KMS-11 (cell line): ENCODE measurements around the gene OPN3.

Experiments
- H2AFZ ChIP-seq: fragments of 200-600 bp; sonication (generic); 2 replicates; pipeline ENCODE4 v1.6.1; 2016; ENCODE audit warnings: antibody characterized with exemption, mixed run types, low read depth
- H3K27ac ChIP-seq: fragments of 200-600 bp; sonication (generic); 2 replicates; pipeline ENCODE4 v1.6.1; 2016; ENCODE audit warnings: mild to moderate bottlenecking, mixed run types
- H3K27me3 ChIP-seq: fragments of 200-600 bp; sonication (generic); 2 replicates; pipeline ENCODE4 v1.6.1; 2017; ENCODE audit warnings: mild to moderate bottlenecking, low read depth, mixed run types, moderate library complexity; ENCODE audit not compliant: insufficient read depth
- H3K36me3 ChIP-seq: fragments of 200-600 bp; sonication (generic); 2 replicates; pipeline ENCODE4 v1.6.1; 2017; ENCODE audit warnings: mild to moderate bottlenecking, mixed run types; ENCODE audit not compliant: insufficient read depth
- H3K4me1 ChIP-seq: fragments of 200-600 bp; sonication (generic); 2 replicates; pipeline ENCODE4 v1.6.1; 2016; ENCODE audit warnings: mild to moderate bottlenecking, low read depth, mixed run types; ENCODE audit not compliant: poor library complexity, severe bottlenecking
- H3K4me2 ChIP-seq: fragments of 200-600 bp; sonication (generic); 2 replicates; pipeline ENCODE4 v1.7.0; 2016; ENCODE audit warnings: mild to moderate bottlenecking, mixed run types
- H3K4me3 ChIP-seq: fragments of 200-600 bp; sonication (generic); IDR thresholded peaks from 2 replicates; pipeline ENCODE4 v1.6.1; 2017; ENCODE audit warnings: low read depth, low read length, mixed read lengths; ENCODE audit not compliant: insufficient read depth
- H3K79me2 ChIP-seq: fragments of 200-600 bp; sonication (generic); 2 replicates; pipeline ENCODE4 v1.6.1; 2016; ENCODE audit warnings: low read depth, mixed run types; ENCODE audit not compliant: insufficient read depth
- H3K9ac ChIP-seq: fragments of 200-600 bp; sonication (generic); 2 replicates; pipeline ENCODE4 v1.6.1; 2016; ENCODE audit warnings: mild to moderate bottlenecking, mixed run types
- H4K20me1 ChIP-seq: fragments of 200-600 bp; sonication (generic); 2 replicates; pipeline ENCODE4 v1.6.1; 2016; ENCODE audit warnings: mild to moderate bottlenecking, mixed run types; ENCODE audit not compliant: insufficient read depth
- CTCF ChIP-seq: fragments of 200-600 bp; sonication (generic); conservative IDR thresholded peaks from 2 replicates; pipeline ENCODE4 v1.6.1; 2017; ENCODE audit warnings: low read depth, mild to moderate bottlenecking, antibody characterized with exemption, low read length, moderate library complexity, mixed read lengths

The OPN3 gene

GRCh38 chr1:241615043-241615974, 24.9 kb downstream of the OPN3 start:
- Histone ChIP-seq H3K4me2 (no peak overlapping the region), H3K27me3 (no peaks in the 10 kb centered on the region), H4K20me1 (no peaks in the 10 kb centered on the region), H3K4me3 (no peak overlapping the region), H3K79me2 (no peaks in the 10 kb centered on the region), H3K4me1 (peaks cover 37% of the 10 kb centered on the region), H3K36me3 (no peaks in the 10 kb centered on the region), H3K9ac (no peak overlapping the region), H3K27ac (no peak overlapping the region), H2AFZ (no peak overlapping the region)
- no peak for TF ChIP-seq CTCF

DNA sequence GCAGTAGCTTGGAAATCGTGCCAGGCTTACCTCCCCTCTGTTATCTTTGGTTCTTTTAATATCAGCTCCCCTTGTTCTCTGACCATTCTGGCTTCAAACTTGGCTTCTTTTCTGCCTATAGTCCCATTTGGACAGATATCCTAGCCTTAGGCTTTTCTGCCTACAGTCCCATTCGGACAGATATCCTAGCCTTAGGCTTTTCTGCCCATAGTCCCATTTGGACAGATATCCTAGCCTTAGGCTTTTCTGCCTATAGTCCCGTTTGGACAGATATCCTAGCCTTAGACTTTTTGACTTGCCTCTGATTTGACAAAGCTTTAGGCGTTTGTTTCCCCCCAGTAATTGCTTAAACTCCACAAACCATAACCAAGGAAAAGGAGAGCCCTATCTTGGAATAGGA, 25.6 kb downstream of the OPN3 start:
- TF ChIP-seq CTCF: no peak

DNA sequence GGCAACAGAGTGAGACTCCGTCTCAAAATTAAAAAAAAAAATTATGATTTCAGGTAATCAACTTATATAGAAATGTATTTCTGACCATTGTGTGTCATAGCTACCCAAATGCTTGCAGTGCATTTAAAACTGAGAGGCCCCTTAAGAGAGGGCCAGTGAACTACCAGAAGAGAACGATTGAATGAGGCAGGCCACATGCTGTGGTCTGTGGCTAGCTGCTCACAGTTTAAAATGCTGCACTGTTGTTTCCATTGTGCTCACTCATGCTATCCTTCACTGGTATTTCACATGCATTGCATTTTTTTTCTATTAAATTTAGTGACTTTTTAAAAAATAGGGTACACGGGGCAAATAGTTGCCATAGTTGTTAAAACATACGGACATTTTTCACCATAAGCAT, 26.0 kb downstream of the OPN3 start:
- Histone ChIP-seq H2AFZ (no peak overlapping the region), H3K36me3 (no peaks in the 10 kb centered on the region), H3K27me3 (no peaks in the 10 kb centered on the region), H3K4me1 (peaks cover 37% of the 10 kb centered on the region), H3K4me3 (no peak overlapping the region), H3K27ac (peak overlapping the region; percentile 31), H3K79me2 (no peaks in the 10 kb centered on the region), H3K9ac (no peak overlapping the region), H3K4me2 (0 out of 2 replicates have a peak overlapping the region, but pooled peaks have one; percentile 15), H4K20me1 (no peaks in the 10 kb centered on the region)
- no peak for TF ChIP-seq CTCF

More for the DNA sequence above, 25.6 kb downstream of the OPN3 start:
- H3K79me2 ChIP-seq: no peaks in the 10 kb centered on the region
- no peaks in the 10 kb centered on the region for H3K27me3 ChIP-seq
- 0 out of 2 replicates have a peak overlapping the region, but pooled peaks have one; percentile 15 for H3K4me2 ChIP-seq
- H3K4me3 ChIP-seq: no peak overlapping the region
- H3K27ac ChIP-seq: peak overlapping the region; percentile 31
- no peak overlapping the region for H3K9ac ChIP-seq
- no peak overlapping the region for H2AFZ ChIP-seq
- no peaks in the 10 kb centered on the region for H4K20me1 ChIP-seq
- no peaks in the 10 kb centered on the region for H3K36me3 ChIP-seq
- peaks cover 37% of the 10 kb centered on the region for H3K4me1 ChIP-seq

- no peak for TF ChIP-seq CTCF
- H4K20me1 ChIP-seq: no peaks in the 10 kb centered on the region
- no peak overlapping the region for H3K27ac ChIP-seq
- peaks cover 37% of the 10 kb centered on the region for H3K4me1 ChIP-seq
- H3K9ac ChIP-seq: no peak overlapping the region
- no peak overlapping the region for H2AFZ ChIP-seq
- no peak overlapping the region for H3K4me2 ChIP-seq
- H3K4me3 ChIP-seq: no peak overlapping the region
- H3K36me3 ChIP-seq: no peaks in the 10 kb centered on the region
- no peaks in the 10 kb centered on the region for H3K27me3 ChIP-seq
- H3K79me2 ChIP-seq: no peaks in the 10 kb centered on the region
Observed at GRCh38 chr1:241612533-241613477, 27.4 kb downstream of the OPN3 start.
